ENCODE results near the gene CCDC141.

The CCDC141 gene

GRCh38 chr2:178811045-178811444 lies 238.9 kb downstream of the CCDC141 start:
- Histone ChIP-seq H4K20me1 (ENCODE audit: control insufficient read depth, insufficient read depth, low read depth, low read length) (no peaks in the 10 kb centered on the region), H3K27me3 (ENCODE audit: control insufficient read depth, low read length) (no peaks in the 10 kb centered on the region), H3K36me3 (ENCODE audit: control insufficient read depth, low read length) (no peaks in the 10 kb centered on the region), H3K9me3 (ENCODE audit: control insufficient read depth, insufficient read depth, low read length) (no peaks in the 10 kb centered on the region), H3K4me2 (ENCODE audit: low read length) (no peak overlapping the region), H3F3A (ENCODE audit: control insufficient read depth, insufficient read depth) (no peaks in the 10 kb centered on the region), H3K4me3 (ENCODE audit: low read length) (no peak overlapping the region), H3K4me1 (ENCODE audit: control insufficient read depth, low read length) (no peaks in the 10 kb centered on the region), H3K79me2 (ENCODE audit: control insufficient read depth, low read length) (no peaks in the 10 kb centered on the region), H3K27ac (ENCODE audit: low read depth, low read length) (no peak overlapping the region), H3K9me2 (replicated peaks; ENCODE audit: control insufficient read depth, low read length) (no peaks in the 10 kb centered on the region)
- TF ChIP-seq CTCF (IDR thresholded peaks at IDR 0.05; ENCODE audit: low read depth, low read length, poor library complexity, severe bottlenecking) (no peak), EZH2phosphoT487 (IDR thresholded peaks at IDR 0.05; ENCODE audit: borderline replicate concordance, low read length) (no peak)

GRCh38 chr2:178810422-178810821 lies 239.5 kb downstream of the CCDC141 start:
- no peaks in the 10 kb centered on the region for H3K79me2 ChIP-seq (ENCODE audit: control insufficient read depth, low read length)
- H3K27ac ChIP-seq (ENCODE audit: low read depth, low read length) = no peak overlapping the region
- no peak overlapping the region for H3K4me2 ChIP-seq (ENCODE audit: low read length)

GRCh38 chr2:178807227-178808008 lies 242.5 kb downstream of the CCDC141 start, which contains the start of gene TTN:
TSS of gene TTN (minus strand) at chr2:178807423. CDS start at chr2:178804642, 2,781 bp downstream.
- Histone ChIP-seq H3K27ac (ENCODE audit: low read depth, low read length) (no peak within 1 kb of the TSS), H3K36me3 (ENCODE audit: control insufficient read depth, low read length) (no peaks in the 10 kb centered on the region), H3K4me2 (ENCODE audit: low read length) (no peak within 1 kb of the TSS), H3K9me2 (replicated peaks; ENCODE audit: control insufficient read depth, low read length) (no peaks in the 10 kb centered on the region), H3K9me3 (ENCODE audit: control insufficient read depth, insufficient read depth, low read length) (no peaks in the 10 kb centered on the region), H3K4me1 (ENCODE audit: control insufficient read depth, low read length) (no peaks in the 10 kb centered on the region), H3K4me3 (ENCODE audit: low read length) (no peak within 1 kb of the TSS), H4K20me1 (ENCODE audit: control insufficient read depth, insufficient read depth, low read depth, low read length) (no peaks in the 10 kb centered on the region), H3F3A (ENCODE audit: control insufficient read depth, insufficient read depth) (no peaks in the 10 kb centered on the region), H3K27me3 (ENCODE audit: control insufficient read depth, low read length) (no peaks in the 10 kb centered on the region), H3K79me2 (ENCODE audit: control insufficient read depth, low read length) (no peaks in the 10 kb centered on the region)
- TF ChIP-seq EZH2phosphoT487 (IDR thresholded peaks at IDR 0.05; ENCODE audit: borderline replicate concordance, low read length) = no peak
- no peak for TF ChIP-seq CTCF (IDR thresholded peaks at IDR 0.05; ENCODE audit: low read depth, low read length, poor library complexity, severe bottlenecking)

More at GRCh38 chr2:178810422-178810821, 239.5 kb downstream of the CCDC141 start:
- Histone ChIP-seq H3K36me3 (ENCODE audit: control insufficient read depth, low read length) (no peaks in the 10 kb centered on the region), H4K20me1 (ENCODE audit: control insufficient read depth, insufficient read depth, low read depth, low read length) (no peaks in the 10 kb centered on the region), H3F3A (ENCODE audit: control insufficient read depth, insufficient read depth) (no peaks in the 10 kb centered on the region), H3K9me2 (replicated peaks; ENCODE audit: control insufficient read depth, low read length) (no peaks in the 10 kb centered on the region), H3K9me3 (ENCODE audit: control insufficient read depth, insufficient read depth, low read length) (no peaks in the 10 kb centered on the region), H3K27me3 (ENCODE audit: control insufficient read depth, low read length) (no peaks in the 10 kb centered on the region), H3K4me1 (ENCODE audit: control insufficient read depth, low read length) (no peaks in the 10 kb centered on the region), H3K4me3 (ENCODE audit: low read length) (no peak overlapping the region)
- TF ChIP-seq EZH2phosphoT487 (IDR thresholded peaks at IDR 0.05; ENCODE audit: borderline replicate concordance, low read length) (no peak), CTCF (IDR thresholded peaks at IDR 0.05; ENCODE audit: low read depth, low read length, poor library complexity, severe bottlenecking) (no peak)
